GM18873 (cell line): ENCODE measurements around the gene CHST15.

Experiments
- ATAC-seq: cut with Tn5 transposase; IDR thresholded peaks from one replicate; pipeline ENCODE4 v1.9.1; 2021; ENCODE audit warnings: mild to moderate bottlenecking, moderate library complexity, moderate number of reproducible peaks; ENCODE audit not compliant: unreplicated experiment, low FRiP score

The CHST15 gene

DNA sequence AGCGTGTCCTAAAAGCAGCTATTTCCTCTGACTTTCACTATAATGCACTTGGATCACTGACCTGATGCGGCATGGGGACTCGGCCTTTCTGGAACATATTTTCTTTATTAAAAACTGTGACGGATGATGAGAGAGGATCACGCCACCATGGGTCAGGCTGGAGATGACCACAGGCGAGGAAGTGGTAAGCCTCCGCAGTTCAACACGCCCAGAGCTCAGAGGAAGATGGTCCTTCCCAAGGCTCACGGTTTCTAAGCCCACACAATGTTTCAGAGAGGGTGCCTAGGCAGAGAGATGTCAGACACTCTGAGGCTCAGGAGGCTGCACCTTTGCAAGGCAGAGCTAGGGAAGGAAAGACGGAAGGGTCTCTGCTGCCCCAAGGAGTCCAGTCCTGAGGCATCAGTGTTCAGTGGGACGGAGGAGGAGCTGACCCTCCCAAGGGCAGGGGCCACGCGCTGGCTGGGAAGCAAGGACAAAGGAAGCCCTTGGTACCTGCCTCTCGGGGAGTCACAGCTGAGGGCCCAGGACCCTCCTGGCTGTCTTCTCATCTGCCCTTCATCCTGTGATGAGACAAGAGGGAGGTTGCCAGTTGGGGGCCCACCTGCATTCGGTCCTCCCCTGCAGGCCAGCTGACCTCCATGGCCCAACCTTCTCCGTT is 9.5 kb downstream of the CHST15 start:
- ATAC-seq = no peak

- ATAC-seq = no peak
Measured at GRCh38 chr10:124083047-124083739, 10.2 kb downstream of the CHST15 start.

DNA sequence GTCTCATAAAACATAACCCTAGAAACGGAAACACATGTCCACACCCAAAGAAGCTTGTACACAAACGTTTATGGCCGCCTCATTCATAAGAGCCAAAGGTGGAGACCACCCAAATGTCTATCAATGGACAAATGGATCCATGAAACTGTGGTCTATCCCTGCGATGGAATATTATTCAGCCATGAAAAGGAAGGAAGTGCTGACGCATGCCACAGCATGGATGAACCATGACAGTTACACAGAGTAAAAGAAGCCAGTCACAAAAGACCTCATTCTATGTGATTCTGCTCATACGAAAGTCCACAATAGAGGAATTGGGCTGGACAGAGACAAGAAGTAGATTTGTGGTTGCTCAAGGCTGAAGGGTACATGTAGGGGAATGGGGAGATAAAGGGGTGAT is 10.8 kb downstream of the CHST15 start:
- ATAC-seq = no peak

GRCh38 chr10:124081547-124082140 is 11.8 kb downstream of the CHST15 start:
- no peak for ATAC-seq

- no peak for ATAC-seq
Measured at GRCh38 chr10:124079864-124080263, 13.5 kb downstream of the CHST15 start.

GRCh38 chr10:124078714-124079113 is 14.7 kb downstream of the CHST15 start:
- no peak for ATAC-seq

DNA sequence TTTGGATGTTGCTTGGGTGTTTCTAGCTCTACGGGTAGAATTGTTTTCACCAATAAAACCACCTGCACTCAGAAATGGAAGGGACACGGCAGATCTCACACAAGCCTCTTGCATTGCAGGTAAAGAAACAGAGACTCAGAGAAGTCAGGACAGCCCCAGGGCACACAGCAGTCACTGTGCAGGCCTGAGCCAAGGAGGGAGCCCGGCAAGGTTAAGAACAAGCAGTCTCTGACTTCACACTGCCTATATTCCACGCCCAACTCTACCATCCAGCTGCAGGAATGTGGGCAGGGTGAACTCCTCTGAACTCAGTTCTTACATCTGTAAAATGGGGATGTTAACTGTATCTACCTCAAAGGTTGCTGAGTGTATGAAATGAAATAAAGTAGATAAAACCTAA is 15.4 kb downstream of the CHST15 start:
- no peak for ATAC-seq

DNA sequence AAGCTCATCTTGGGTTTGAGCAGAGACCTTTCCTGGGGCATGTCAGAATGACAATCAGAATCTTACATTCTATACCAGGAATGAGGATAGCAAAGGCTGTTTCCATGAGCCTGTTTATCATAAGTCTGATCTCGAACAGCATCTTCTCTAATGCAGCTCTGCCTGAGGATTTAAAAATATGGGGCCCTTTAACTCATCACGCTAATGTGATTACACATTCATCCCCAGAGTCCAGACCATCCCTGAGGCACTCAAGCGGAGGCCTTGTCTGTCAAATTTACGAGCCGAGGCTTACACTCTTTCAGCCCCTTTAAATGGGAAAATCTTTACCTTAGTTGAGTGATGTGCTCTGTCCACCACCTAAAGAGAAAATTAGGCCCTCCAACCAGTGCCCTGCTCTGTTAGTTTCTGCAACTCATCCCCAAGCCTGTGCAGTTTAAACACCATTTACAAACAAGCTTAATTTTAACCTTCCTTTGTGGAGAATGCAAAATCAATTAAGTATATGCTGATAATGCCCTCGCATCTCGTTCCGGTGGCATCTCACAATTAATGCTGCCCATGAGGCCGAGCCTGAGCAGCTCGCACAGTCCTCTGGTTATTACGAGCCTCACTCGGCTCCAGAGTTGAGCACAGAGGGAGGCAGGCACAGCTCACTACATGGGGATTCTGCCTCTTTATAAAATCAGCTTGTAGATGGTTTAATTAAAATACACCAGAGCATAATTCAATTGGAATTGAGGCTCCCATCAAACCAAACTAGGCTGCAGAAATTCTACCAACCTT is 16.0 kb downstream of the CHST15 start:
- no peak for ATAC-seq

DNA sequence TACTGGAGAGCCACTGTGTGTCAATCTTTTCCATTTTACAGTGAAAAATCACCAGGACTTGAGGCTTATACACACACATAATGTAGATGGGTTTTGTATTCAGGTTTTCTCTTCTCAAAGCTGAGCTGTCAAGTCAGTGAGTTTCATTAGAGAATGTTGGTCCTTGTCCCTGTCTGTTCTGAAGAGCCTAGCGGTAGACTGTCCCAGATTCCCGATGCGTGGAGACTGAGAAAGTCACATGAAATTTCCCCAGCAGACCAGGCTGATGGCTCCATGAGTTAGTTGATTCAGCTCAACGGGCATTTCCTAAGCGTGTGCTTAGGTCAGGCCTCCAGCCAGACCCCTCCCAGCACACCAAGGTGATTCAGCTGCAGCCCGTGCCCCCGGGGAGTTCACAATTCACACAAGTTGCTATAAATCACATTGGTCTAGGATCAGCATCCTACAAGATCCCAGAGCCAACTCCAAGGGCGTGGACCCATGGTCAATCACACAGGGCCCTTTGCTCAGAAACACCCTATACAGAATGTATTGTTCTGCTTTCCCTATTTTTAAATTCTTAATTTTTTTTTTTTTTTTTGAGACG is 17.2 kb downstream of the CHST15 start:
- no peak for ATAC-seq

- ATAC-seq = no peak
Measured at GRCh38 chr10:124075231-124075955, 18.0 kb downstream of the CHST15 start.

DNA sequence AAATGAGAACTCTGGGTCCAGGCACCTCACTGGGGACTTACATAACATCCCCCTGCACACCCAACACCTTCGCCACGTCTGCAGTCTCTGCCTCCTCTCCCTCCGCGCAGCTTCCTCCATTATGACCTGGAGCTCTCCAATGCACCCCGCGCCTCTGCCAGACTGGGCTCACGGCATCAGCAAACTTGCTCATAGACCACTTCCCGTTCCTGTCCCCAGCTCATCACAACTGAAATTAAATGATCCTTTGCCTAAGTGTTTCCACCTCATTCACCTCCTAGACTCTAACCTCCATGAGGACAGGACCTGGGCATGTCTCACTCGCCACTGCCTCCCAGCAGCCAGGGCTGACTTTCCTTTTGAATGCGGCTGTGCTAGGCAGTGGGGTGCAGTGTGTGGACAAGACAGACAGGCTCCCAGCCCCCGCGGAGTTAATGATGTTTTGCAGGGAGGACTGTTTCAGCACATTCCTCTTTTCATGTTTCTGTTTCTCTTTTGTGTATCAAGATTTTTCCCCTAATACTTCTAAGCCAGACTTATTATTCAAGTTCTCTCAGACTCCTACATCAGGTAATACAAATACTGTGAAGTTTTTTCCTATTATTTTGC is 18.8 kb downstream of the CHST15 start:
- ATAC-seq = no peak

GRCh38 chr10:124073978-124074377 is 19.4 kb downstream of the CHST15 start:
- no peak for ATAC-seq

DNA sequence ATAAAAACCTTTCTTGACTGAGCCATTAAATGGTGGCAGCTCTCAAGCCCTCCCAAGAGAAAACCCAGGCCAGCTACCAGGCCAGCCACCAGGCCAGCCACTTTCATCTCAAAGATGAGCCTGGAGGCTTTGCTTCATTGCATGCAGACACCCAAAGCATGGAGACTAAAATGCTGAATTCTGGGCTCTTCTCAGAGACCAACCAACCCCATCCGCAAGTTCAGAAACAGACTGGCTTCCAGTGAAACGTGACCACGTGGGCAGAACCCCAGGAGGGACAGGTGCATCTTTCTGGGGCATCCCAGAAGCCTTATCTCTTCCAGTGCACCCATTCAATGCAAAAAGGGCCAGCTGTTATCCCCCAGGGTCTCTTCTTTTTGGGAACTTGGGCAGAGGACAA is 20.9 kb downstream of the CHST15 start:
- ATAC-seq = no peak

DNA sequence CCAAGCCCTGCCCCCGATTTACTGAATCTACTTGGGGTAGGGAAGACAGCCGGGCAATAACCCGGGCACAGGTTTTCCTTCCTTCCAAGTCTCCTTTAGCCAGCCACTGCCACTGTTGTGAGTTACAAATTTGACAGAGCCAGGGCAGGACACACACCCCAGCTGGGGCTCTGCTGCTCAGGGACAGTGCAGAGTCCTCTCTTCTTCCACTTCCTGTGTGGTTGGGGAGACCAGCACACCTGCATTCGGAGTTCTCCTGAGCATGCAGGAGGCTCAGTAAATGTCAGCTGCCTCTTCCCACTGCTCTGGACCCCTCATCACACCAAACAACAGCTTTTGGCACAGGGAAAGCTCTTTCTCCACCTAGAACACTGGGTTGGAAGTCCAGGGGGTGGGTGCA is 21.3 kb downstream of the CHST15 start:
- no peak for ATAC-seq

DNA sequence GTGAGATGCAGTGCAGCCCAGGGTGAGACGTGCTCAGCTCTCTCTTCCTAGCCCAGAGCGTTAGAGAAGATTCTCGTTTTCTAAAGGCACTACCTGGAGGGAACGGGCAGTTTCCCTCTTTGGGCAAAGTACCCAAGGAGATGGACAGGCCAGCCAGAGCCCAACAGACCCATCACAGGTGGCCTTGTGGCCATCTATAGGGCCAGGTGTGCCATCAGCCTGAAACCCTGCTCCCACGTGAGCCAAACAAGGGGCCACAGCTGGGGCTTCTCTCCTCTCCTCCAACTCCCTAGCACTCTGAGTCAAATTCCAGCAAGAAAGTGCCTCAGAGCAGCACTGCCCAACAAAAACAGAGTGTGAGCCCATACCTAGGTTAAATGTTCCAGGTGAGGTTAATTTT is 22.3 kb downstream of the CHST15 start:
- no peak for ATAC-seq

- ATAC-seq = no peak
Measured at GRCh38 chr10:124070666-124071065, 22.7 kb downstream of the CHST15 start.

GRCh38 chr10:124069341-124070264 is 23.8 kb downstream of the CHST15 start:
- ATAC-seq = no peak

DNA sequence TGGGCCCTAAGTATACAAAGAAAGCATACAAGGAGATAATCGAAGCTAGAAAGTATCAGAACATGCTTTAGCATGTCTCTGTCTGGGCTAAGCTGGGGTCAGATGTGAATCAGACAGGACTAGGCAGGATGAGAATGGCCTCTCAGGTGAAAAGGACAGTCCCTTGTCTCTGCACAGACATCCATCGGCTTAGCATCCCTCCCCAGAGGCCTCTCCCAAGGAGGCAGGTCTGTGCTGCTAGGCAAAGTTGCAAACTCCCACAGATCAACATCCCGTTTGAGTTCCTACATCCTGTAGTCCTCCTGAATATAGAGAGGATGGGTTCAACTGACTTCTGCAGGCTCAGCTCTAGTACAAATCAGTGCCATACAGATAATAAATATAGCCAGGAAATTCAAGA is 24.5 kb downstream of the CHST15 start:
- ATAC-seq = no peak
